Femur (tissue), 1 donor: ENCODE measurements around the gene MPG.

Experiments
- DNase-seq: peaks from one replicate; pipeline ENCODE4 v3.0.0-alpha.2; 2017

Gene MPG

GRCh38 chr16:85865-86264, 7.8 kb downstream of the MPG start:
- DNase-seq: no peak

GRCh38 chr16:86483-86952, 8.5 kb downstream of the MPG start:
- no peak for DNase-seq

GRCh38 chr16:88613-89012, 10.6 kb downstream of the MPG start:
- DNase-seq: no peak

GRCh38 chr16:89391-90302, 11.6 kb downstream of the MPG start:
- no peak for DNase-seq

DNA sequence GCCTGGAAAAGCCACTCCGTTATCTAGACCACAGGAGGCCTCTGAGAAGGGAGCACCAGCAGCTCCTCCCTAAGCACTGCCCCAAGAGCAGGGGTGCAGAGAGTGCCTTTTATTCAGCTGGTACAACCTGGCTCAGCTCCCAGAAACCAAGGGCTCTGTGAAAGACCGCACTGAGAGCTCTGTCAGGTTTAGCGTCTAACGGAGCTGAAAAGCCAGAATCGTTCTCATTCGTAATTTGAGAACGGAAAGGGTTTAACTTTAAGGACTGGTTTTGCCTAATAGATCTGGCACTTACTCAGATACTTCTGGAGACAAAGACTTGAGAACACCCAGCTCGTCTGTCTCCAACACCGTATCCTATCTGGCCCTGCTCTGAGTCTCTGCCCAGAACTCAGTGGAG, 13.5 kb downstream of the MPG start:
- peak; percentile 49 for DNase-seq

GRCh38 chr16:92431-93339, 14.7 kb downstream of the MPG start:
- peak; percentile 20 for DNase-seq

DNA sequence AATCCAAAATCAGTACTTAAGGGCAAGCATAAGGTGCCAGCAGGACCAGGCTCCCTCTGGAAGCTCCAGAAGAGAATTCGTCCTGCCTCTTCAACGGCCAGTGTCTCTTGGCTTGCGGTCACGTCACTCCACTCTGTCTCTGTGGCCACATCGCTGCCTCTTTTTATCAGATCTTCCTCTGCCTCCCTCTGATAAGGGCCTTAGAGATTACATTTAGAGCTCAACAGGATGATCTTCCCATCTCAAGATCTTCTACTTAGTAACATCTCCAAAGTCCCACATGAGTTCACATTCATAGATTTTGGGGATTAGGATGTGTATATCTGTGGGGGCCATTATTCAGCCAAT, 16.9 kb downstream of the MPG start:
- DNase-seq: no peak

DNA sequence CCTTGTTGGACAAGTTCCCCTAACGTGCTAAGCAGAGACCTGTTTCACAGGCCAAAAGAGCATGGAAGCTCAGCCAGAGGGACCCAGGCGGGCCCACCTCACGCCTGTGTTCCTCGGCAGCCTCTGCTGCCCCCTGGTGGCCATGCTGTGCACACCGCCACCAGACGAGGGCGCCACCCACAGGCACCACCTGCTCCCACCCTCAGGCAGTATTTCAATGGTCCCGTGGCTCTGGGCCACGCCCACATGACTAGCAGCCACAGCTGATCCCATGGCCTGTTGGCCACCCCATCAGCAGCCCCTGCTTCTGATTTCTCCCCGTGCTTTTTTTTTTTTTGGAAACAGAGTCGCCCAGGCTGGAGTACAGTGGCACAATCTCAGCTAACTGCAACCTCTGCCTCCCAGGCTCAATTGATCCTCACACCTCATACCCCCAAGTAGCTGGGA, 18.9 kb downstream of the MPG start:
- DNase-seq: peak; percentile 92

GRCh38 chr16:97822-98221, 19.8 kb downstream of the MPG start:
- DNase-seq: no peak

DNA sequence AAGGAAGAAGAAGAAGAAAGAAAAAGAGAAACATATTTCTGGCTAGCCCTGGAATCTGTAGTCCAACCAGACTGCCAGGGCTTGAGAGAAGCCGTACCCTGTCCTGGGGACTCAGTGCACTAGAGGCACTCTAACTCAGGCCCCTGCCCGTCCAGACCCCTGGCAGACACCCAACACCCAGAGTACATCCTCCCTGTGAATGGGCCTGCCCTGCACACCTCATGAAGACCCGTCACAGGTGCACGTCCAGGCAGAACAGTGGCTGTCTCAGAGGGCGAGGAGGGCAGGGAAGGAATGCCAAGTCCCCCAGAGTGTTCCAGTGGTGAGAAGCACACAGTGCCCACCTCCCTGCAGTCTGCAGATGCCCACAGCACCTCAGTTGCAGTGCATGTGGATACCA, 23.0 kb downstream of the MPG start:
- peak; percentile 17 for DNase-seq

- no peak for DNase-seq
These were observed 23.6 kb downstream of the MPG start for GRCh38 chr16:101586-101985.

DNA sequence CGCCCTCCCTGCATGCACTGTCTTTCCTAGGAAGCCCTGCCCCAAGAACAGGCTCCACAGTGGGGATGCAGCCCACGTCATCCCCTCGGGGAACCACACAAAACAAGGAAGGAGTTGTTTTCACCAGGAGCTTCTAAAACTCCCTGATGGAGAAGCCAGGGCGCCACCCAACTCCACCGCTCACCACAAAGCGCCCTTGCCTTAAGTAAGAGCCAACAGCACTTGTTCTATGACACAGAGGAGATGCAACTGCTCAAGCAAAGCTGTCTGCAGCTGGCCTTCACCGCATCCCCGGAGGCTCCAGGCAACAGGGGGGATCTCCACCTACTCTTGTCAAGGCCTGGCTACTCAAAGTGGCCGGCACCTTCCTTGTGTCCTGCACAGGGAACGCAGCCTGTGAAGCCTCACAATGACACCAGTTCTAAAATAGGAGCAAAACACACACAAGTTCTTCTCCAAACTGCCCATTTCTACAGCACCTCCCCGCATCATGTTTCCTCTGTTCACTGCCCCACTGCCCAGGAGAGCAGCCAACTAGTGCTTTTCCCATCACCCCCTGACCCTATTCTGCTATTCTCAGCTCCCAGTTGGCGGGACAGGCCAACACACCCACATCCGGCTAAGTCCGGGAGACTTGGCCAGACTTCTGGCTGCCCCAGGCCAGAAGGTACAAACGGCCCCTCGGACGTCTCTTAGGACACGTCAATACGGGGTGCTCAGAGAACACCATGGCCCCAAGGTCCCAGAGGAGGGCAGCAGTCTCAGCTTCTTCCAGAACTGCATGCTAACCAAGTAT, 24.2 kb downstream of the MPG start:
- DNase-seq: peak; percentile 36

DNA sequence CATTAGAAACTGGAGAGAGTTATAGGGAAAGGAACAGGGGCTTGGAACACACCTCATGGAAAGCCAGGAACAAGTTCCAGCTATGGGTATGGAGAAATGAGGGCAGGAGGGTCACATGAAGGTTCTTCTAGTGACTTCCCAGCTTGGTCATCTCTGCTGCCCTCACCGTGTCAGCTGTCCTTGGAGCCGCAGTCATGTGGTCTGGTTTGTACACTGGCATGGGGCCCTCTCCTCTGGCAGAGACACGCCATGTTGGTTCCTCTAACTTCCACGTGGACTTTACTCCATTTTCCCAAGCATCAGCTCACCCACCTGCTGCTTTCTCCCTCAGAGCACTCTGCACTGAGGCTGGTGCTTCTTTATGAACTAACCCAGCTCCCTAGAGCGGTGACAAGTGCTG, 26.3 kb downstream of the MPG start:
- DNase-seq: no peak

GRCh38 chr16:104928-105327, 26.9 kb downstream of the MPG start:
- peak; percentile 31 for DNase-seq

DNA sequence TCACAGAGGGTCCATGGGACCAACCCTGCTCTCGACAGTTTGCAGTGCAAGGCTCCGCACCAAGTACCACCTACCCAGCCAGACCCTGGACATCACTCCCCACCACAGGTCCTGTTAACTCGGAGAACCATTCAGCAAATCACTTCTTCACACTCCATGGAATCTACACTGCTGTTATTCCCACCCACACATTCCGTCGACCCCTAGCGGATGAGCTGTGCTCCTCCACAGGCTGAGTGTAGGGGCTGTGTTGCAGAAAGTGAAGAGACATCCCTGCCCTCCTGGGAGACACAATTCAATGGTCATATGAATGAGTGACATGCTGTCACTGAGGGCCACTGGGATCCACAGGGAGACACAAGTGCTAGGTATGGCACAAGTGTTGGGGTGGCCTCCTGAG, 27.5 kb downstream of the MPG start:
- DNase-seq: no peak

- DNase-seq: peak; percentile 74
These were observed 28.7 kb downstream of the MPG start for GRCh38 chr16:106623-107324.

DNA sequence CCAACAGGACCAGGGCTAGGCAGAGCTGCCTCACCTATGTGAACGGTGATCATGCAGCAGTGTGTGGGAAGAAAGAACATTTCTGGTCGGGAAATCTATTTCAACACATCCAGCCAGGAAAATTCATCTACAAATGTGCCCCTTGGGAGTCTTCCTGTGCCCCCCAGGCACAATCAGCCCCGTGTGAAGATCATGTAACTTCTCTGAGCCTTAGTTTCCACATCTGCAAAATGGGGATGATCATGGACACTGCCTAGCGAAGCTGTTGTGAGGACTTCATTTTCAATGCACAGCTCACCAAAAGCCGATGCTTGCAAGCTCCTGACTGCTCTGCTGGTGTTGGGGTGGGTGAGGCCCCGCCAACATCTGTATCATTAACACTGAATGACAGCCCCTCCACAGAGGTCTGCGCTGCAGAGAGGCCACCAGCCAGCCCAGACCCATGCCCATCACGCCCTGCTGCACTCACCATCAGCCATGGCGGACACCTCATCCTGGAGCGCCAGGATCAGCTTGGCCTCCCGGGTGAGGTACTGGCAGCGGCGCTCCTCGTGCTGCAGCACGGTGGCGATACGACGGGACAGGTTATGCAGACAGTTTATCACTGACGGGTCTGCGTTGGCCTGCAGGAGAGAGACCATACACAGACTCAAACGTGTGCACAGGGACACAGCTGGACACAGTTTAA, 34.3 kb downstream of the MPG start:
- no peak for DNase-seq

GRCh38 chr16:114327-114726, 36.3 kb downstream of the MPG start:
- DNase-seq: no peak

DNA sequence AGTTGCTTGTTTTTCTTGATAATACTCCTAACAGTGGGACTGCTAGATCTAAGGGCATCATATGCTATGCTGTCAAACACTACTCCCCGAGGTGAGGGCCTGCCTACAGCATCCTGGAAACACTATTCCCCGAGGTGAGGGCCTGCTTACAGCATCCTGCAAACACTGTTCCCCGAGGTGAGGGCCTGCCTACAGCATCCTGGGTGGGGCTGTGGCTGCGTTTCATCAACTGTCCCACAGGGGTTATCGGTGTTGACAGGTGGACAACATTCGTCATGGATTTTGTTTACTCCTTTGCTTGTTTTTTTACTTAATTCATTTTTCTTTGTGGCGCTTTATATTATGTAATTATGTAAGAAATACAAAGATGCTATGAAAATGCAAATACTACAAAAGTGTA, 38.0 kb downstream of the MPG start:
- no peak for DNase-seq

- peak; percentile 62 for DNase-seq
These were observed 39.6 kb downstream of the MPG start for GRCh38 chr16:117379-118365.
